Measurements from ENCODE around the gene NBPF3.

- TF ChIP-seq ZFP3 (CRISPR knock-in tag; IDR thresholded peaks at IDR 0.05) = no peak
- TF ChIP-seq, protein P1, sequence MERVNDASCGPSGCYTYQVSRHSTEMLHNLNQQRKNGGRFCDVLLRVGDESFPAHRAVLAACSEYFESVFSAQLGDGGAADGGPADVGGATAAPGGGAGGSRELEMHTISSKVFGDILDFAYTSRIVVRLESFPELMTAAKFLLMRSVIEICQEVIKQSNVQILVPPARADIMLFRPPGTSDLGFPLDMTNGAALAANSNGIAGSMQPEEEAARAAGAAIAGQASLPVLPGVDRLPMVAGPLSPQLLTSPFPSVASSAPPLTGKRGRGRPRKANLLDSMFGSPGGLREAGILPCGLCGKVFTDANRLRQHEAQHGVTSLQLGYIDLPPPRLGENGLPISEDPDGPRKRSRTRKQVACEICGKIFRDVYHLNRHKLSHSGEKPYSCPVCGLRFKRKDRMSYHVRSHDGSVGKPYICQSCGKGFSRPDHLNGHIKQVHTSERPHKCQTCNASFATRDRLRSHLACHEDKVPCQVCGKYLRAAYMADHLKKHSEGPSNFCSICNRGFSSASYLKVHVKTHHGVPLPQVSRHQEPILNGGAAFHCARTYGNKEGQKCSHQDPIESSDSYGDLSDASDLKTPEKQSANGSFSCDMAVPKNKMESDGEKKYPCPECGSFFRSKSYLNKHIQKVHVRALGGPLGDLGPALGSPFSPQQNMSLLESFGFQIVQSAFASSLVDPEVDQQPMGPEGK (CRISPR knock-in tag; IDR thresholded peaks at IDR 0.05; ENCODE audit: borderline replicate concordance) = no peak
- TF ChIP-seq POU6F1 (CRISPR knock-in tag; IDR thresholded peaks at IDR 0.05; ENCODE audit: borderline replicate concordance, low read depth) = no peak
- TF ChIP-seq BACH2 (CRISPR knock-in tag; IDR thresholded peaks at IDR 0.05; ENCODE audit: borderline replicate concordance) = no peak
- no peak for TF ChIP-seq ISL1 (CRISPR knock-in tag; IDR thresholded peaks at IDR 0.05)
- TF ChIP-seq SNAI2 (CRISPR knock-in tag; IDR thresholded peaks at IDR 0.05) = no peak
- TF ChIP-seq ZC3H10 (CRISPR knock-in tag; IDR thresholded peaks at IDR 0.05) = no peak
Observed at GRCh38 chr1:21439721-21440629, at the start of gene NBPF3.
